Suprapubic skin (tissue), 4 donors: ENCODE results near the gene TBC1D19. TPM values are rescaled to one million over a fixed set of nuclear protein-coding genes. Genes with fewer than 3 reads are reported as not detected.
"Not testable (repeated sequence)": the region's sequence is repeated elsewhere in the genome, so short reads cannot be mapped to it uniquely, and the experiment has no call there.

Experiments used
- DNase-seq, 2 donors: peaks; one replicate each; pipeline ENCODE4 v3.0.0-alpha.2; 2019; ENCODE audit warnings: low spot score in 2 of 2
- H3K27ac ChIP-seq: fragments of 200-600 bp; sonication (generic); one replicate; pipeline ENCODE4 v1.5.1; 2019
- H3K27me3 ChIP-seq: fragments of 200-600 bp; sonication (generic); one replicate; pipeline ENCODE4 v1.5.1; 2019
- H3K36me3 ChIP-seq: fragments of 200-600 bp; sonication (generic); one replicate; pipeline ENCODE4 v1.5.1; 2019
- H3K4me1 ChIP-seq: fragments of 200-600 bp; sonication (generic); one replicate; pipeline ENCODE4 v1.5.1; 2019
- H3K4me3 ChIP-seq: fragments of 200-600 bp; sonication (generic); one replicate; pipeline ENCODE4 v1.5.1; 2019; ENCODE audit warnings: mild to moderate bottlenecking
- H3K9me3 ChIP-seq: fragments of 200-600 bp; sonication (generic); one replicate; pipeline ENCODE4 v1.5.1; 2019
- CTCF ChIP-seq, 2 donors: fragments of 200-600 bp in 1 of 2; fragments of 450-650 bp in 1 of 2; sonication (generic) in 1 of 2; IDR thresholded peaks; one replicate each; pipeline ENCODE4 v1.5.1; 2016 to 2019; ENCODE audit warnings: antibody characterized with exemption in 2 of 2, mild to moderate bottlenecking in 1 of 2, moderate library complexity in 1 of 2
- EP300 ChIP-seq: sonication (generic); formaldehyde crosslinking; IDR thresholded peaks from one replicate; pipeline ENCODE4 v1.6.1; 2017; ENCODE audit warnings: antibody characterized with exemption
- POLR2A ChIP-seq, 2 donors: fragments of 450-650 bp; IDR thresholded peaks; one replicate each; pipeline ENCODE4 v1.6.1; 2017; ENCODE audit warnings: antibody characterized with exemption in 2 of 2, mild to moderate bottlenecking in 2 of 2, moderate library complexity in 2 of 2
- POLR2AphosphoS5 ChIP-seq, 3 donors: sonication (generic); formaldehyde crosslinking; IDR thresholded peaks; one replicate each; pipeline ENCODE4 v1.6.1; 2017; ENCODE audit warnings: antibody characterized with exemption in 3 of 3
- WGBS: methylation state at CpG from one replicate; pipeline ENCODE4 v1.1.5; 2018; 5-methylcytosine and 5-hydroxymethylcytosine counted together
- total RNA-seq, 4 donors: library from RNA; depleted of rRNA; stranded (reverse); fragments of >200 nt; gene quantifications; one replicate each; pipeline ENCODE4 v1.1.0, GENCODE V29; 2016

The TBC1D19 gene
- total RNA-seq, 4 donors from 2014 or later = 6.2 to 16.2 (median 11.9) TPM

DNA sequence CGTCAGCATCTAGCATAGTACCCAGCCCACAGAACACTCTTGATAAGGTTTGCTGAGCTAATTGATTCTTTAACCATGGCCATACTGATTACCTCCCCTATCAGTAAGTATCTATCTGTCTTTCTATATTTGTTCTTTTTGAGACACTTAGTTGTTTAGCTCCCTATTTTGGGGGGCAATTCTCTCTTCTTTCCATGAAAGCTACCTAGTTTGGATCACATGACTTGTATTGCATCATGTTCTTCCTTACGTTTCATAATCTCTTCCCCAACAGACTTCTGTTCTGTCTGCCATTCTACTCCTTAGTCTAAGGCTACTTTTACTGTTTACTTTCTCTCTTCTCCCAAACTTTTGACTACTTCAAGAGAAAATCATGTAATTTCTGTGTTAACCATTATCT is 39.0 kb downstream of the TBC1D19 start:
- no peaks in the 10 kb centered on the region for H3K27me3 ChIP-seq
- no peaks in the 10 kb centered on the region for H3K9me3 ChIP-seq
- no peak overlapping the region for H3K4me3 ChIP-seq
- DNase-seq = no peak
- H3K27ac ChIP-seq = no peak overlapping the region
- H3K36me3 ChIP-seq = no peaks in the 10 kb centered on the region
- H3K4me1 ChIP-seq = peaks cover 15% of the 10 kb centered on the region
- 83% methylated on average over 2 of the region's 2 CpGs for WGBS
- TF ChIP-seq CTCF (IDR thresholded peaks at IDR 0.05) (no peak), POLR2A (IDR thresholded peaks at IDR 0.05) (no peak), EP300 (no peak), POLR2AphosphoS5 (IDR thresholded peaks at IDR 0.05) (no peak)

- 100% methylated on average over 1 of the region's 2 CpGs for WGBS
- H3K36me3 ChIP-seq, H3K27me3 ChIP-seq, DNase-seq, H3K27ac ChIP-seq, H3K9me3 ChIP-seq, H3K4me3 ChIP-seq: not testable (repeated sequence)
- H3K4me1 ChIP-seq = peaks cover 15% of the 10 kb centered on the region
Observed at GRCh38 chr4:26626658-26627057, 42.8 kb downstream of the TBC1D19 start.

DNA sequence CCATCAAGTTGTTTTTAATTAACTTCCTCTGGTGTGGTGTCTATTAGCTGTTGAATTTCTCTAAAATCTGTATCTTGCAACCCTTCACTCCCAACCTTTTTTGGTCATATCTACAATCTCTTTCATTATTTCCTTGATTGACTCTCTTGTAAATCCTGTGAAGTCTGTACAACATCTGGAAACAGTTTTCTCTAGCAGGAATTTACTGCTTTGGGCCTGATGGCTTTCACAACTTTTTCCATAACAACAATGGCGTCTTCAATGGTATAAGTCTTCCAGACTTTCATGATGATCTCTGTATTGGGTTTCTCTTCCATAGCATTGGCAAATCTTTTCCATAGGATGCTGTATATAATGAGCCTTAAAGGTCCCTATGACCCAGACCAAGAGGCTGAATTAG is 49.0 kb downstream of the TBC1D19 start:
- Histone ChIP-seq H3K4me3 (no peak overlapping the region), H3K27ac (no peak overlapping the region), H3K27me3 (no peaks in the 10 kb centered on the region), H3K4me1 (no peaks in the 10 kb centered on the region), H3K36me3 (peaks cover 6% of the 10 kb centered on the region), H3K9me3 (no peaks in the 10 kb centered on the region)
- TF ChIP-seq CTCF (IDR thresholded peaks at IDR 0.05) (no peak), POLR2A (IDR thresholded peaks at IDR 0.05) (no peak)
- DNase-seq = no peak
- WGBS = 70% methylated on average over 1 of the region's 1 CpG

DNA sequence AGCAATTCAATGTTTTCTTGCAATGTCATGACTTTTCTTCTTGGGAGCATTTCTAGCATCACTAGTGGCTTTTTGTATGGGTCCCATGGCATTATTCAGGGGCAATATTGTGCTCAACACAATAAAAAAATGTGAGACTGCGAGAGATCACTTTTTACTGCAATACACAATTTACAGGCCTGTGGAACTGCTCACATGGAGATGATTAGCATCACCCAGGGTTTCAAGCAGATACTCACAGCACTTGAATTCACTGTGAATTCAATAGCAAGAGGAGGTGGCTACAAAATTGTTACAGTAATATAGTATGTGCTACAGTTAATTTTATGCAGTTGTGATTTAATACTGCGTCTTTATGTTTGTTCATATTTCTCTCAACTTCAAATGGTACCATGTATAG is 50.4 kb downstream of the TBC1D19 start:
- Histone ChIP-seq H3K36me3 (peaks cover 17% of the 10 kb centered on the region), H3K27ac (no peak overlapping the region), H3K4me1 (no peaks in the 10 kb centered on the region), H3K9me3 (no peaks in the 10 kb centered on the region), H3K27me3 (no peaks in the 10 kb centered on the region), H3K4me3 (no peak overlapping the region)
- TF ChIP-seq POLR2A (IDR thresholded peaks at IDR 0.05) (no peak), CTCF (IDR thresholded peaks at IDR 0.05) (no peak), EP300 (no peak), POLR2AphosphoS5 (IDR thresholded peaks at IDR 0.05) (no peak)
- WGBS = 90% methylated on average over 2 of the region's 2 CpGs
- no peak for DNase-seq

- Histone ChIP-seq H3K4me3 (no peak overlapping the region), H3K27me3 (no peaks in the 10 kb centered on the region), H3K36me3 (peaks cover 27% of the 10 kb centered on the region), H3K4me1 (no peaks in the 10 kb centered on the region), H3K9me3 (no peaks in the 10 kb centered on the region), H3K27ac (no peak overlapping the region)
- no peak for TF ChIP-seq CTCF (IDR thresholded peaks at IDR 0.05)
- no peak for TF ChIP-seq EP300
- TF ChIP-seq POLR2A (IDR thresholded peaks at IDR 0.05) = no peak
- no peak for TF ChIP-seq POLR2AphosphoS5 (IDR thresholded peaks at IDR 0.05)
- no peak for DNase-seq
Observed at GRCh38 chr4:26636458-26636857, 52.6 kb downstream of the TBC1D19 start.

GRCh38 chr4:26640639-26641038 is 56.8 kb downstream of the TBC1D19 start:
- not testable (repeated sequence) for DNase-seq, H3K27ac ChIP-seq, H3K9me3 ChIP-seq, H3K4me1 ChIP-seq, H3K27me3 ChIP-seq, H3K4me3 ChIP-seq
- peaks cover 27% of the 10 kb centered on the region for H3K36me3 ChIP-seq
- WGBS = 93% methylated on average over 7 of the region's 8 CpGs
